ENCODE data around the gene NOS1AP. TPM values are rescaled to one million over a fixed set of nuclear protein-coding genes. Genes with fewer than 3 reads are reported as not detected.

The NOS1AP gene
- total and polyA plus RNA-seq, 2 donors from 2014 or later: 0.47 to 10.7 TPM

DNA sequence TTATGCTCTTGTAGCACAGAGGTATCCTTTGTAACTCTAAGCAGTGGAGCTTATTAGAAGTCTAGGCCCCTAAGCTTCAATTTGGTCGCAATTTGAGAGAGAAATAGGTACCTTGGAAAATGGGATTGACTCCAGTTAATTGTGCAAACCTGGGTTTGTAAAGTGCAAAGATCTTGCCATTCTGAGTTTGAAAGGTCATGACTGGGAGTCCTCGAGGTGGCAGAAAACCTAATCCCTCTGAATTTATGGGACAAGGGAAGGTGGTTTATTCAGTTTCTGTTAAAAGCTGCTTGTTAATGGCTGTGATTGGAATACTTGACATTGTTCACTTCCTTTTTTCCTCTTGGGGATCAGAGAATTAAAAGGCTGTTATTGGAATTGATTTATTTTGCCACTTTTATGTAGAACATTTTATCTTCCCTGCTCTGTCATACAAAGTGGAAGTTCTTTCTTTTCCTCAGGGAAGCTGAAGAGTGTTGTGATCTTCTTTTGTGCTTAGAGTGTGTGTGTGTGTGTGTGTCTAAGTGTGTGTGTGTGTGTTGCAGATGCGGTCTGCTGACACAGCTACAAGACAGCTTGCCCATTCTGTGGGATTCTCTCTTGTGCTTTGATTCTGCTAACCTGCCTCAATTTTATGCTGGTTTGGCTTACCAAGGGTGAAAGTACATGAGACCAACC, 162.7 kb downstream of the NOS1AP start:
- no peak for FAIRE-seq
- DNase-seq: no peak
- no peaks in the 10 kb centered on the region for H3K27me3 ChIP-seq (ENCODE audit: control insufficient read depth, insufficient read depth, low read length)
- H3K4me3 ChIP-seq (ENCODE audit: low read length in 3 of 3): no peak overlapping the region
- TF ChIP-seq, protein P1, sequence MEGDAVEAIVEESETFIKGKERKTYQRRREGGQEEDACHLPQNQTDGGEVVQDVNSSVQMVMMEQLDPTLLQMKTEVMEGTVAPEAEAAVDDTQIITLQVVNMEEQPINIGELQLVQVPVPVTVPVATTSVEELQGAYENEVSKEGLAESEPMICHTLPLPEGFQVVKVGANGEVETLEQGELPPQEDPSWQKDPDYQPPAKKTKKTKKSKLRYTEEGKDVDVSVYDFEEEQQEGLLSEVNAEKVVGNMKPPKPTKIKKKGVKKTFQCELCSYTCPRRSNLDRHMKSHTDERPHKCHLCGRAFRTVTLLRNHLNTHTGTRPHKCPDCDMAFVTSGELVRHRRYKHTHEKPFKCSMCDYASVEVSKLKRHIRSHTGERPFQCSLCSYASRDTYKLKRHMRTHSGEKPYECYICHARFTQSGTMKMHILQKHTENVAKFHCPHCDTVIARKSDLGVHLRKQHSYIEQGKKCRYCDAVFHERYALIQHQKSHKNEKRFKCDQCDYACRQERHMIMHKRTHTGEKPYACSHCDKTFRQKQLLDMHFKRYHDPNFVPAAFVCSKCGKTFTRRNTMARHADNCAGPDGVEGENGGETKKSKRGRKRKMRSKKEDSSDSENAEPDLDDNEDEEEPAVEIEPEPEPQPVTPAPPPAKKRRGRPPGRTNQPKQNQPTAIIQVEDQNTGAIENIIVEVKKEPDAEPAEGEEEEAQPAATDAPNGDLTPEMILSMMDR (IDR thresholded peaks at IDR 0.05; ENCODE audit: borderline replicate concordance, extremely low read depth, insufficient read depth): no peak
- intact Hi-C loops (cut with DNase I): no loop called here
- no peak overlapping the region for H3K9ac ChIP-seq (ENCODE audit: low read length in 3 of 3)
- H3K36me3 ChIP-seq (ENCODE audit: control insufficient read depth in 2 of 3, insufficient read depth in 3 of 3, low read length in 3 of 3): no peaks in the 10 kb centered on the region
- no peaks in the 10 kb centered on the region for H3K9me3 ChIP-seq (ENCODE audit: control insufficient read depth in 2 of 3, insufficient read depth in 1 of 3, low read length in 3 of 3)
- H3K4me1 ChIP-seq (ENCODE audit: control insufficient read depth in 2 of 3, insufficient read depth in 2 of 3, low read depth in 1 of 3, low read length in 3 of 3): peaks cover 2 to 14% (median 3%) of the 10 kb centered on the region in 3 donors
- no peak overlapping the region for H3K27ac ChIP-seq (ENCODE audit: low read depth in 2 of 2, low read length in 2 of 2)

DNA sequence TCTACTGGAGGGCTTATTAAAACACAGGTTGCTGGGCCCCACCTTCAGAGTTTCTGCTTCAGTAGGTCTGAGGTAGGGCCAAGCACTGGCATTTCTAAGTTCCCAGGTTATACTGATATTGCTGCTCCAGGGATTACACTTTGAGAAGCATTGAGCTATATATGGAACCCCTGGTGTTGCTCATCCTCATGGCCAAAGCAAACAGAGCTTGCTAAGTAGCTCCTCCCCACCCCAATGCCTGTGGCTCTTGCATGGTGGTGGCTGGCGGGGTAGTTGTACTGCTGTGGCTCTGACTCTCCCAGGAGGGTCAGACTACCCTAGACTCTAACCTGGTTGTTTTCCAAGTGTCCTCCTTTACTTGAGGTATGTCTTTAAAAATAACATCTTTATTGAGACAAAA, 163.6 kb downstream of the NOS1AP start:
- H3K27ac ChIP-seq (ENCODE audit: low read depth in 2 of 2, low read length in 2 of 2): no peak overlapping the region
- no peaks in the 10 kb centered on the region for H3K27me3 ChIP-seq (ENCODE audit: control insufficient read depth, insufficient read depth, low read length)
- H3K9me3 ChIP-seq (ENCODE audit: control insufficient read depth in 2 of 3, insufficient read depth in 1 of 3, low read length in 3 of 3): no peaks in the 10 kb centered on the region
- intact Hi-C loops (cut with DNase I): no loop called here
- FAIRE-seq: no peak
- no peak overlapping the region for H3K4me3 ChIP-seq (ENCODE audit: low read length in 3 of 3)
- H3K4me1 ChIP-seq (ENCODE audit: control insufficient read depth in 2 of 3, insufficient read depth in 2 of 3, low read depth in 1 of 3, low read length in 3 of 3): peaks cover 2 to 14% (median 3%) of the 10 kb centered on the region in 3 donors
- no peaks in the 10 kb centered on the region for H3K36me3 ChIP-seq (ENCODE audit: control insufficient read depth in 2 of 3, insufficient read depth in 3 of 3, low read length in 3 of 3)
- no peak overlapping the region for H3K9ac ChIP-seq (ENCODE audit: low read length in 3 of 3)
- TF ChIP-seq, protein P1 (IDR thresholded peaks at IDR 0.05; ENCODE audit: borderline replicate concordance, extremely low read depth, insufficient read depth): no peak
- DNase-seq: no peak

DNA sequence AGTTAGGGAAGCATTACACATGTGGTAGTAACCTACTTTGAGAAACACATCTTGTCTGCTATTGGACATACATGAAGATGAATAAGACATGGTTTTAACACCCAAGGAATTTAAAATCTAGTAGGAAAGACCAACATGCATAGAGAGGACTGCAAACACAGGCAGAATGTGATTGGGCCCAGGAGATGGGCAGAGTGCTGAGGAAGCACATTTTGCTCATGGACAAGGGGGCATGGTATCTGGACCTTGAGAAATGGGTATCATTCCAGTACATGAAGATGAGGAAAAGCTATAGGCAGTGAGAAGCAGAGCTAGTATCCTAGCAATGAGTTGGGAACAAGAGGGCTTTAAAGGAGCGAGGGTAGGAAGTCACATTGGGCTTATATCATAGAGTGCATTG, 164.4 kb downstream of the NOS1AP start:
- H3K27ac ChIP-seq (ENCODE audit: low read depth in 2 of 2, low read length in 2 of 2): no peak overlapping the region
- intact Hi-C loops (cut with DNase I): no loop called here
- H3K4me3 ChIP-seq (ENCODE audit: low read length in 3 of 3): no peak overlapping the region
- no peaks in the 10 kb centered on the region for H3K36me3 ChIP-seq (ENCODE audit: control insufficient read depth in 2 of 3, insufficient read depth in 3 of 3, low read length in 3 of 3)
- no peaks in the 10 kb centered on the region for H3K27me3 ChIP-seq (ENCODE audit: control insufficient read depth, insufficient read depth, low read length)
- TF ChIP-seq, protein P1 (IDR thresholded peaks at IDR 0.05; ENCODE audit: borderline replicate concordance, extremely low read depth, insufficient read depth): no peak
- FAIRE-seq (no peak), DNase-seq (no peak)
- H3K4me1 ChIP-seq (ENCODE audit: control insufficient read depth in 2 of 3, insufficient read depth in 2 of 3, low read depth in 1 of 3, low read length in 3 of 3): peaks cover 2 to 14% (median 3%) of the 10 kb centered on the region in 3 donors
- no peak overlapping the region for H3K9ac ChIP-seq (ENCODE audit: low read length in 3 of 3)
- no peaks in the 10 kb centered on the region for H3K9me3 ChIP-seq (ENCODE audit: control insufficient read depth in 2 of 3, insufficient read depth in 1 of 3, low read length in 3 of 3)
